NB4 (cell line): ENCODE results near the gene COL5A1.

Experiments
- CTCF ChIP-seq: IDR thresholded peaks from one replicate; pipeline ENCODE4 v1.5.1; 2012; ENCODE audit warnings: low read depth, low read length
- POLR2A ChIP-seq: IDR thresholded peaks from 2 replicates; pipeline ENCODE4 v1.6.1; 2011; ENCODE audit warnings: mild to moderate bottlenecking; ENCODE audit not compliant: insufficient read length; ENCODE audit errors: extremely low read depth

- TF ChIP-seq CTCF (no peak), POLR2A (no peak)
These were observed 123.1 kb downstream of the COL5A1 start for GRCh38 chr9:134764473-134765269.
